ENCODE results near the gene MRAP. TPM values are rescaled to one million over a fixed set of nuclear protein-coding genes. Genes with fewer than 3 reads are reported as not detected.

The MRAP gene
- total and polyA plus RNA-seq, 2 experiments from 2014 or later = 0.33 TPM; not detected in 1

DNA sequence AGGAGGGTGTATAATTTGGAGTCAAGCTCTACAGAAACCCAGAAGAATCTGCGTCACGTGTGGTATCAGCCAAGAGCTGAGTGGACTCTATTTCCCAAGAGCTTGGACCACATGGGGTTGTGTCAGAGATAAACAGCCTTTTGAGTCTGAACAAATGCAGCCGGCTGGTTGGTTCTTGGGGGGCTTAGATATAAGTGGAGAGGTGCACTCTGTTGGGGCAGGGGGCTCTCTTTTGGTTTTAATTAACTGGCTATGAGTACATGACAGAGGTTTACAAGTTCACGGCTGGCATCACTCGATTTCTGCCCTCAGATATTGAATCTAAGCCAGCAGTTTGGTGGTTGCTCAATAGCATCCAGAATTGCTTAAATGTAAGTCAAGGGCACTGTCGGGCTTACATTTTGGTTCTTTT lies 501 bp upstream of the MRAP start:
- no peaks in the 10 kb centered on the region for H3K36me3 ChIP-seq (replicated peaks; ENCODE audit: insufficient read depth, low read depth)
- H2AFZ ChIP-seq = no peak overlapping the region
- no peaks in the 10 kb centered on the region for H3K9me2 ChIP-seq (replicated peaks; ENCODE audit: insufficient read depth)
- whole genome bisulfite sequencing (ENCODE audit: low lambda C conversion rate, missing lambda C conversion rate) = 82% methylated on average over 6 of the region's 6 CpGs
- no peaks in the 10 kb centered on the region for H3K27me3 ChIP-seq
- no peaks in the 10 kb centered on the region for H4K20me1 ChIP-seq (ENCODE audit: insufficient read depth, poor library complexity, severe bottlenecking)
- H3K27ac ChIP-seq = no peak overlapping the region
- H3K9me3 ChIP-seq (ENCODE audit: low read depth) = no peaks in the 10 kb centered on the region
- no peak for DNase-seq (ENCODE audit: low spot score)
- no peak overlapping the region for H3K4me3 ChIP-seq
- no peaks in the 10 kb centered on the region for H3K79me2 ChIP-seq
- H3K4me1 ChIP-seq (ENCODE audit: insufficient read depth) = no peaks in the 10 kb centered on the region
- H3K4me2 ChIP-seq = no peak overlapping the region
- TF ChIP-seq, protein P1, sequence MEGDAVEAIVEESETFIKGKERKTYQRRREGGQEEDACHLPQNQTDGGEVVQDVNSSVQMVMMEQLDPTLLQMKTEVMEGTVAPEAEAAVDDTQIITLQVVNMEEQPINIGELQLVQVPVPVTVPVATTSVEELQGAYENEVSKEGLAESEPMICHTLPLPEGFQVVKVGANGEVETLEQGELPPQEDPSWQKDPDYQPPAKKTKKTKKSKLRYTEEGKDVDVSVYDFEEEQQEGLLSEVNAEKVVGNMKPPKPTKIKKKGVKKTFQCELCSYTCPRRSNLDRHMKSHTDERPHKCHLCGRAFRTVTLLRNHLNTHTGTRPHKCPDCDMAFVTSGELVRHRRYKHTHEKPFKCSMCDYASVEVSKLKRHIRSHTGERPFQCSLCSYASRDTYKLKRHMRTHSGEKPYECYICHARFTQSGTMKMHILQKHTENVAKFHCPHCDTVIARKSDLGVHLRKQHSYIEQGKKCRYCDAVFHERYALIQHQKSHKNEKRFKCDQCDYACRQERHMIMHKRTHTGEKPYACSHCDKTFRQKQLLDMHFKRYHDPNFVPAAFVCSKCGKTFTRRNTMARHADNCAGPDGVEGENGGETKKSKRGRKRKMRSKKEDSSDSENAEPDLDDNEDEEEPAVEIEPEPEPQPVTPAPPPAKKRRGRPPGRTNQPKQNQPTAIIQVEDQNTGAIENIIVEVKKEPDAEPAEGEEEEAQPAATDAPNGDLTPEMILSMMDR (IDR thresholded peaks at IDR 0.05; ENCODE audit: poor library complexity) = no peak
- no peak for TF ChIP-seq EZH2 (IDR thresholded peaks at IDR 0.05; ENCODE audit: borderline replicate concordance)
- no peak for TF ChIP-seq EZH2phosphoT487 (IDR thresholded peaks at IDR 0.05; ENCODE audit: low read depth, severe bottlenecking, unreplicated experiment)

DNA sequence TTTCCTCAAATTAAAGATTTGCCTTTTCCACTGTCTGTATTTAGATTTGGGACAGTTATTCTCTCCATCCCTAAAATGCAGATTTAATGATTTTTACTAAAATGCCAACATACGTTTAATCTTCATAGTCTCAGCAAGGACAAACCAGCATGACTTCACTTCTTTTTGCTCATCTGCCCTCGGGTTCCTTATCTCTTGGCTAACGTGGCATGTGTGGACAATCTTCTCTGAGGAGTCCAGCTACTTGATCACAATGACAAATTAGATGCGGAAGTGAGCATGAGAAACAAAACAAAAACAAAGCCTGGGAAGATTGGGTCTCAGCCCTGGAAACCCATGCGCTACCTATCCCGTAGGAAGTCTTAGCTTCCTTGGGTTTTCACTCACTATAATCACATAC lies 1.0 kb downstream of the MRAP start:
- 86% methylated on average over 6 of the region's 6 CpGs for WGBS (ENCODE audit: low lambda C conversion rate, missing lambda C conversion rate)
- Histone ChIP-seq H4K20me1 (ENCODE audit: insufficient read depth, poor library complexity, severe bottlenecking) (no peaks in the 10 kb centered on the region), H3K27ac (no peak overlapping the region), H3K36me3 (replicated peaks; ENCODE audit: insufficient read depth, low read depth) (no peaks in the 10 kb centered on the region), H3K4me3 (no peak overlapping the region), H3K9me3 (ENCODE audit: low read depth) (no peaks in the 10 kb centered on the region), H2AFZ (no peak overlapping the region), H3K79me2 (no peaks in the 10 kb centered on the region), H3K4me2 (no peak overlapping the region), H3K27me3 (no peaks in the 10 kb centered on the region), H3K4me1 (ENCODE audit: insufficient read depth) (no peaks in the 10 kb centered on the region), H3K9me2 (replicated peaks; ENCODE audit: insufficient read depth) (no peaks in the 10 kb centered on the region)
- no peak for DNase-seq (ENCODE audit: low spot score)
- TF ChIP-seq EZH2 (IDR thresholded peaks at IDR 0.05; ENCODE audit: borderline replicate concordance) (no peak), EZH2phosphoT487 (IDR thresholded peaks at IDR 0.05; ENCODE audit: low read depth, severe bottlenecking, unreplicated experiment) (no peak)
- TF ChIP-seq, protein P1 (IDR thresholded peaks at IDR 0.05; ENCODE audit: poor library complexity) = no peak

DNA sequence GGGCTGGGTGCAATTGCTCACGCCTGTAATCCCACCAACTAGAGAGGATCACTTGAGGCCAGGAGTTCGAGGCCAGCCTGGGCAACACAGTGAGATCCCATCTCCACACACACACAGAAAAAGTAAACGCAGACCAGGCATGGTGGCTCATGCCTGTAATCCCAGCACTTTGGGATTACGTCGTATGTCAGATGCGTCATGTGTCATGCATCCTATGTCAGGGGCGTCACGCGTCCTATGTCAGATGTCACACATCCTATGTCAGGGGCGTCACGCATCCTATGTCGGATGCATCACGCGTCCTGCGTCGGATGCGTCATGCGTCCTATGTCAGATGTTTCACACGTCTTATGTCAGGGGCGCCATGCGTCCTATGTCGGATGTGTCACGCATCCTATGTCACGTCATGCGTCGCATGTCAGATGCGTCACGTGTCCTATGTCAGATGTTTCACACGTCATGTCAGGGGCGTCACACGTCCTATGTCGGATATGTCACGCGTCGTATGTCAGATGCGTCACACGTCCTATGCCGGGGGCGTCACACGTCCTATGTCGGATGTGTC lies 1.5 kb downstream of the MRAP start:
- Histone ChIP-seq H3K9me2 (replicated peaks; ENCODE audit: insufficient read depth) (no peaks in the 10 kb centered on the region), H3K79me2 (no peaks in the 10 kb centered on the region), H2AFZ (no peak overlapping the region), H3K36me3 (replicated peaks; ENCODE audit: insufficient read depth, low read depth) (no peaks in the 10 kb centered on the region), H3K4me1 (ENCODE audit: insufficient read depth) (no peaks in the 10 kb centered on the region), H3K4me2 (no peak overlapping the region), H4K20me1 (ENCODE audit: insufficient read depth, poor library complexity, severe bottlenecking) (no peaks in the 10 kb centered on the region), H3K4me3 (no peak overlapping the region), H3K27ac (no peak overlapping the region), H3K27me3 (no peaks in the 10 kb centered on the region), H3K9me3 (ENCODE audit: low read depth) (no peaks in the 10 kb centered on the region)
- TF ChIP-seq EZH2 (IDR thresholded peaks at IDR 0.05; ENCODE audit: borderline replicate concordance) = no peak
- no peak for TF ChIP-seq EZH2phosphoT487 (IDR thresholded peaks at IDR 0.05; ENCODE audit: low read depth, severe bottlenecking, unreplicated experiment)
- TF ChIP-seq, protein P1 (IDR thresholded peaks at IDR 0.05; ENCODE audit: poor library complexity) = no peak
- no peak for DNase-seq (ENCODE audit: low spot score)
- WGBS (ENCODE audit: low lambda C conversion rate, missing lambda C conversion rate) = 94% methylated on average over 40 of the region's 41 CpGs
